Measurements from ENCODE around the gene PTPRE.

PTPRE gene

GRCh38 chr10:127899766-127900387, 7.0 kb upstream of the PTPRE start:
- no peak for TF ChIP-seq CTCF (IDR thresholded peaks at IDR 0.05; ENCODE audit: insufficient read depth, missing control alignments)
- FAIRE-seq (no peak), DNase-seq (ENCODE audit: insufficient read length, low spot score) (no peak)

DNA sequence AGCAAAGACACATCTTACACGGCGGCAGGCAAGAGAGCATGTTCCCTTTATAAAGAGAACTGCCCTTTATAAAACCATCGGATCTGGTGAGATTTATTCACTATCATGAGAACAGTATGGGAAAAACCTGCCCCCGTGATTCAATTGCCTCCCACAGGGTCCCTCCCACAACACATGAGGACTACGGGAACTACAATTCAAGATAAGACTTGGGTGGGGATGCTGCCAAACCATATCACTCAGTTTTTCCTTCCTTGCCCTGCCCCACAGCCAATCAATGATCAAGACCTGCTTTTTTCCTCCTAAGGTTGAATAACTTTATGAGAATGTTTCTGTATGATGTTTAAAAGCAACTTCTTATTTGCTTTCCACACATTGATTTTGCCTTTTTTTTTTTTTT, 3.1 kb upstream of the PTPRE start:
- FAIRE-seq (no peak), DNase-seq (ENCODE audit: insufficient read length, low spot score) (no peak)
- no peak for TF ChIP-seq CTCF (IDR thresholded peaks at IDR 0.05; ENCODE audit: insufficient read depth, missing control alignments)

- FAIRE-seq: no peak
- no peak for DNase-seq (ENCODE audit: insufficient read length, low spot score)
- no peak for TF ChIP-seq CTCF (IDR thresholded peaks at IDR 0.05; ENCODE audit: insufficient read depth, missing control alignments)
These were observed 2.4 kb upstream of the PTPRE start for GRCh38 chr10:127904311-127905000.

GRCh38 chr10:127905001-127905847, 1.7 kb upstream of the PTPRE start:
- no peak for DNase-seq (ENCODE audit: insufficient read length, low spot score)
- TF ChIP-seq CTCF (IDR thresholded peaks at IDR 0.05; ENCODE audit: insufficient read depth, missing control alignments): no peak
- FAIRE-seq: no peak

DNA sequence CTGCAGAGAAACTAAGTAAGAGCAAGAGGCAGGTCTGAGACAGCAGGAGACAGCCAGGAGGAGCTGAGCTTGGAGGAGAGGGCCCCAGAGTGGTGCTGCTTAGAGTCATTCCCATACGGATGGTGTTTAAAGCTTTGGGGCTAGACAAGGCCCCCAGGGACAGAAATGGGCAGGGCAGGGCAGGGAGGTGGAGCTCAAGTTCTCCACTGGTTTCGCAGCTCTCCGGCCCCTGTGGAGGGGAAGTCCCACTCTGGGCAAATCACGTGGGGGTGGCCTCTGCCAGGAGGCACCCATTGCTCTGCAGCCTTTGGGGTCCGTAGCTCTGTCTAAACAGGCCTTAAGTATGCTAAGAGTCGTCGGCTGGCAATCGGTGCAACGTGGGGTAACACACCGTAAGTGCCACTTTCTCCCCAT, 1.0 kb upstream of the PTPRE start:
- FAIRE-seq (no peak), DNase-seq (ENCODE audit: insufficient read length, low spot score) (no peak)
- no peak for TF ChIP-seq CTCF (IDR thresholded peaks at IDR 0.05; ENCODE audit: insufficient read depth, missing control alignments)

GRCh38 chr10:127907411-127908105, 655 bp downstream of the PTPRE start:
- FAIRE-seq: no peak
- no peak for DNase-seq (ENCODE audit: insufficient read length, low spot score)
- TF ChIP-seq CTCF (IDR thresholded peaks at IDR 0.05; ENCODE audit: insufficient read depth, missing control alignments): peak; percentile 1
